Lung (tissue), 12 donors: ENCODE results near the gene HERPUD2. TPM values are rescaled to one million over a fixed set of nuclear protein-coding genes. Genes with fewer than 3 reads are reported as not detected.

Source experiments
- ATAC-seq: fragments of 200-7000 bp; cut with Tn5 transposase; one replicate; pipeline ENCODE4 v1.9.1; 2020; ENCODE audit warnings: moderate number of reproducible peaks; ENCODE audit not compliant: insufficient read depth, low FRiP score
- DNase-seq, 3 donors: peaks; one replicate each; pipeline ENCODE4 v3.0.0-alpha.2; 2013 to 2017
- H3K27ac ChIP-seq, 2 donors: one replicate each; pipeline ENCODE4 v1.5.1; 2013; ENCODE audit warnings: mild to moderate bottlenecking in 2 of 2, moderate library complexity in 2 of 2, control low read depth in 1 of 2, inconsistent platforms in 1 of 2, low read depth in 1 of 2, low read length in 1 of 2
- H3K27me3 ChIP-seq, 3 donors: one replicate each; pipeline ENCODE4 v1.5.1; 2013; ENCODE audit warnings: low read length in 2 of 3; ENCODE audit not compliant: control insufficient read depth in 3 of 3, insufficient read depth in 3 of 3
- H3K36me3 ChIP-seq, 4 donors: one replicate each; pipeline ENCODE4 v1.5.1; 2013; ENCODE audit warnings: low read length in 4 of 4, mild to moderate bottlenecking in 1 of 4, moderate library complexity in 1 of 4; ENCODE audit not compliant: control insufficient read depth in 4 of 4, insufficient read depth in 4 of 4
- H3K4me1 ChIP-seq, 5 donors: one replicate each; pipeline ENCODE4 v1.5.1; 2013; ENCODE audit warnings: low read length in 5 of 5, mild to moderate bottlenecking in 2 of 5, moderate library complexity in 1 of 5; ENCODE audit not compliant: control insufficient read depth in 5 of 5, insufficient read depth in 5 of 5
- H3K4me3 ChIP-seq: one replicate; pipeline ENCODE4 v1.5.1; 2013; ENCODE audit warnings: mild to moderate bottlenecking, control low read depth, moderate library complexity
- H3K9ac ChIP-seq, 2 donors: one replicate each; pipeline ENCODE4 v1.5.1; 2013; ENCODE audit warnings: low read length in 2 of 2, control low read depth in 1 of 2; ENCODE audit not compliant: insufficient read depth in 1 of 2
- H3K9me3 ChIP-seq, 4 donors: one replicate each; pipeline ENCODE4 v1.5.1; 2013; ENCODE audit warnings: low read length in 3 of 4, mild to moderate bottlenecking in 1 of 4, moderate library complexity in 1 of 4; ENCODE audit not compliant: control insufficient read depth in 4 of 4, insufficient read depth in 3 of 4
- CTCF ChIP-seq: IDR thresholded peaks from 2 replicates; pipeline ENCODE4 v1.5.1; 2012; ENCODE audit warnings: mild to moderate bottlenecking; ENCODE audit errors: control extremely low read depth, extremely low read depth
- WGBS, 2 donors: extraction: QIAGEN DNeasy Blood & Tissue Kit; methylation state at CpG; one replicate each; pipeline ENCODE4 v1.1.7; 2013; 5-methylcytosine and 5-hydroxymethylcytosine counted together
- polyA plus RNA-seq, 2 donors: library from polyadenylated mRNA; stranded (reverse); fragments of 200-250 nt; gene quantifications; one replicate each; pipeline ENCODE4 v1.2.1, GENCODE V29; 2013
- total RNA-seq, 2 donors: library from RNA; depleted of rRNA in 1 of 2; stranded (reverse); fragments of >200 nt in 1 of 2; gene quantifications; one replicate each; pipeline ENCODE4 v1.2.1, GENCODE V29; 2014 to 2021
- donor health status: control.
- donor health status: control.
- donor health status: Bipolar disorder and iron deficiency.
- donor health status: healthy.
- donor health status: DM: yes; HTN: yes; CAD: no.

Gene HERPUD2
- total and polyA plus RNA-seq, 4 donors, result 10.4 to 32.2 (median 21.8) TPM

- Histone ChIP-seq H3K27me3 (no peaks in the 10 kb centered on the region), H3K4me3 (no peak overlapping the region), H3K27ac (no peak overlapping the region), H3K9me3 (no peaks in the 10 kb centered on the region), H3K9ac (no peak overlapping the region), H3K36me3 (no peaks in the 10 kb centered on the region), H3K4me1 (peaks cover 0 to 8% (median 0%) of the 10 kb centered on the region in 5 donors)
- WGBS, 2 donors, result 95 to 97% methylated on average over 3 of the region's 3 CpGs
- ATAC-seq (no peak), DNase-seq (no peak)
- TF ChIP-seq CTCF, result no peak
Observed at GRCh38 chr7:35726654-35727053, 31.7 kb upstream of the HERPUD2 start.

GRCh38 chr7:35725280-35725680 lies 30.3 kb upstream of the HERPUD2 start:
- Histone ChIP-seq H3K27me3 (no peaks in the 10 kb centered on the region), H3K9ac (no peak overlapping the region), H3K4me1 (peaks cover 0 to 8% (median 0%) of the 10 kb centered on the region in 5 donors), H3K27ac (no peak overlapping the region), H3K36me3 (no peaks in the 10 kb centered on the region), H3K9me3 (no peaks in the 10 kb centered on the region), H3K4me3 (no peak overlapping the region)
- DNase-seq, result no peak
- no peak for TF ChIP-seq CTCF
- ATAC-seq, result no peak
- 91 to 94% methylated on average over 10 of the region's 10 CpGs for WGBS, 2 donors

- Histone ChIP-seq H3K27me3 (no peaks in the 10 kb centered on the region), H3K4me3 (no peak overlapping the region), H3K9me3 (no peaks in the 10 kb centered on the region), H3K36me3 (no peaks in the 10 kb centered on the region), H3K4me1 (peaks cover 0 to 11% (median 0%) of the 10 kb centered on the region in 5 donors), H3K9ac (no peak overlapping the region), H3K27ac (no peak overlapping the region)
- DNase-seq (no peak), ATAC-seq (no peak)
- TF ChIP-seq CTCF, result no peak
- WGBS, 2 donors, result 90% methylated on average over 4 of the region's 4 CpGs
Observed at GRCh38 chr7:35723011-35723410, 28.1 kb upstream of the HERPUD2 start.
